ENCODE results near the gene CETP. TPM values are rescaled to one million over a fixed set of nuclear protein-coding genes. Genes with fewer than 3 reads are reported as not detected.

The CETP gene
- total RNA-seq, 1 donor from 2014 or later = not detected

GRCh38 chr16:56956076-56956475 lies 5.7 kb upstream of the CETP start:
- Mint-ChIP-seq H3K9me3 (no peaks in the 10 kb centered on the region), H3K27me3 (peaks cover 4% of the 10 kb centered on the region), H3K4me1 (peaks cover 5% of the 10 kb centered on the region), H3K27ac (no peak overlapping the region), H3K36me3 (ENCODE audit: low read depth) (no peaks in the 10 kb centered on the region), H3K4me3 (no peak overlapping the region)
- no peak for DNase-seq
- intact Hi-C loops (cut with micrococcal nuclease) = no loop called here

GRCh38 chr16:56956756-56957155 lies 5.0 kb upstream of the CETP start:
- Mint-ChIP-seq H3K4me3 (no peak overlapping the region), H3K27ac (no peak overlapping the region), H3K9me3 (no peaks in the 10 kb centered on the region), H3K36me3 (ENCODE audit: low read depth) (no peaks in the 10 kb centered on the region), H3K4me1 (no peaks in the 10 kb centered on the region), H3K27me3 (peaks cover 4% of the 10 kb centered on the region)
- no peak for DNase-seq
- intact Hi-C loops (cut with micrococcal nuclease) = no loop called here

- H3K9me3 Mint-ChIP-seq = no peaks in the 10 kb centered on the region
- H3K4me1 Mint-ChIP-seq = peaks cover 16% of the 10 kb centered on the region
- H3K36me3 Mint-ChIP-seq (ENCODE audit: low read depth) = no peaks in the 10 kb centered on the region
- H3K27ac Mint-ChIP-seq = no peak overlapping the region
- intact Hi-C loops (cut with micrococcal nuclease) = no loop called here
- DNase-seq = no peak
- H3K27me3 Mint-ChIP-seq = peaks cover 4% of the 10 kb centered on the region
- H3K4me3 Mint-ChIP-seq = no peak overlapping the region
Observed at GRCh38 chr16:56960681-56961281, 969 bp upstream of the CETP start.

GRCh38 chr16:56961386-56961785 lies 364 bp upstream of the CETP start:
- H3K9me3 Mint-ChIP-seq = no peaks in the 10 kb centered on the region
- no peak overlapping the region for H3K27ac Mint-ChIP-seq
- intact Hi-C loops (cut with micrococcal nuclease) = no loop called here
- H3K4me1 Mint-ChIP-seq = peaks cover 19% of the 10 kb centered on the region
- H3K27me3 Mint-ChIP-seq = peaks cover 4% of the 10 kb centered on the region
- no peak overlapping the region for H3K4me3 Mint-ChIP-seq
- DNase-seq = no peak
- no peaks in the 10 kb centered on the region for H3K36me3 Mint-ChIP-seq (ENCODE audit: low read depth)

- no peaks in the 10 kb centered on the region for H3K36me3 Mint-ChIP-seq (ENCODE audit: low read depth)
- no peaks in the 10 kb centered on the region for H3K9me3 Mint-ChIP-seq
- peaks cover 19% of the 10 kb centered on the region for H3K4me1 Mint-ChIP-seq
- H3K27me3 Mint-ChIP-seq = peaks cover 1% of the 10 kb centered on the region
- no peak overlapping the region for H3K4me3 Mint-ChIP-seq
- intact Hi-C loops (cut with micrococcal nuclease) = loop anchor here (1.0 to 2.0 kb wide), 4 partner anchors 25 to 204 kb away; partner anchors contain the start of gene NLRC5
- DNase-seq = peak; percentile 99
- H3K27ac Mint-ChIP-seq = peak overlapping the region; percentile 14
Observed at GRCh38 chr16:56964243-56965148, 2.7 kb downstream of the CETP start.

- intact Hi-C loops (cut with micrococcal nuclease) = loop anchor here (2.0 kb wide), 1 partner anchor 49 kb away; no protein-coding TSS in a partner anchor
- Mint-ChIP-seq H3K27ac (peak overlapping the region; percentile 77), H3K36me3 (ENCODE audit: low read depth) (no peaks in the 10 kb centered on the region), H3K4me1 (peaks cover 19% of the 10 kb centered on the region), H3K4me3 (no peak overlapping the region), H3K27me3 (no peaks in the 10 kb centered on the region), H3K9me3 (no peaks in the 10 kb centered on the region)
- no peak for DNase-seq
Observed at GRCh38 chr16:56965149-56966092, 3.7 kb downstream of the CETP start.

- Mint-ChIP-seq H3K27me3 (no peaks in the 10 kb centered on the region), H3K4me1 (peaks cover 21% of the 10 kb centered on the region), H3K27ac (peak overlapping the region; percentile 77), H3K9me3 (no peaks in the 10 kb centered on the region), H3K36me3 (ENCODE audit: low read depth) (no peaks in the 10 kb centered on the region), H3K4me3 (no peak overlapping the region)
- intact Hi-C loops (cut with micrococcal nuclease) = no loop called here
- DNase-seq = no peak
Observed at GRCh38 chr16:56966093-56966475, 4.3 kb downstream of the CETP start.

GRCh38 chr16:56967733-56968132 lies 6.0 kb downstream of the CETP start:
- Mint-ChIP-seq H3K4me3 (no peak overlapping the region), H3K4me1 (peaks cover 21% of the 10 kb centered on the region), H3K36me3 (ENCODE audit: low read depth) (no peaks in the 10 kb centered on the region), H3K9me3 (no peaks in the 10 kb centered on the region), H3K27me3 (no peaks in the 10 kb centered on the region), H3K27ac (no peak overlapping the region)
- no peak for DNase-seq
- intact Hi-C loops (cut with micrococcal nuclease) = no loop called here

GRCh38 chr16:56969769-56970168 lies 8.0 kb downstream of the CETP start:
- H3K4me1 Mint-ChIP-seq = peaks cover 19% of the 10 kb centered on the region
- no peaks in the 10 kb centered on the region for H3K36me3 Mint-ChIP-seq (ENCODE audit: low read depth)
- no peak overlapping the region for H3K4me3 Mint-ChIP-seq
- H3K27ac Mint-ChIP-seq = no peak overlapping the region
- no peaks in the 10 kb centered on the region for H3K9me3 Mint-ChIP-seq
- no peak for DNase-seq
- no peaks in the 10 kb centered on the region for H3K27me3 Mint-ChIP-seq
- intact Hi-C loops (cut with micrococcal nuclease) = no loop called here

GRCh38 chr16:56970934-56971767 lies 9.4 kb downstream of the CETP start:
- no peaks in the 10 kb centered on the region for H3K36me3 Mint-ChIP-seq (ENCODE audit: low read depth)
- H3K27me3 Mint-ChIP-seq = no peaks in the 10 kb centered on the region
- H3K4me1 Mint-ChIP-seq = peaks cover 17% of the 10 kb centered on the region
- no peaks in the 10 kb centered on the region for H3K9me3 Mint-ChIP-seq
- DNase-seq = no peak
- intact Hi-C loops (cut with micrococcal nuclease) = no loop called here
- H3K4me3 Mint-ChIP-seq = no peak overlapping the region
- no peak overlapping the region for H3K27ac Mint-ChIP-seq

- Mint-ChIP-seq H3K9me3 (no peaks in the 10 kb centered on the region), H3K27ac (no peak overlapping the region), H3K4me1 (peaks cover 19% of the 10 kb centered on the region), H3K4me3 (no peak overlapping the region), H3K36me3 (ENCODE audit: low read depth) (peaks cover 3% of the 10 kb centered on the region), H3K27me3 (no peaks in the 10 kb centered on the region)
- intact Hi-C loops (cut with micrococcal nuclease) = no loop called here
- DNase-seq = no peak
Observed at GRCh38 chr16:56971768-56972043, 10.0 kb downstream of the CETP start.

- H3K27me3 Mint-ChIP-seq = no peaks in the 10 kb centered on the region
- intact Hi-C loops (cut with micrococcal nuclease) = no loop called here
- peaks cover 8% of the 10 kb centered on the region for H3K36me3 Mint-ChIP-seq (ENCODE audit: low read depth)
Observed at GRCh38 chr16:56972403-56973293, 10.9 kb downstream of the CETP start.

More at GRCh38 chr16:56972403-56973293, 10.9 kb downstream of the CETP start:
- DNase-seq = no peak
- H3K9me3 Mint-ChIP-seq = no peaks in the 10 kb centered on the region
- H3K27ac Mint-ChIP-seq = no peak overlapping the region
- peaks cover 19% of the 10 kb centered on the region for H3K4me1 Mint-ChIP-seq
- no peak overlapping the region for H3K4me3 Mint-ChIP-seq

All from activated CD4-positive, alpha-beta T cell treated with anti-CD3 and anti-CD28 coated beads, Interleukin-2, amount 10 ng/mL, durations not matched to agents 24 days and 14 days (primary cell).